OCI-LY7 (cell line): Measurements from ENCODE around the gene FMNL2. TPM values are rescaled to one million over a fixed set of nuclear protein-coding genes. Genes with fewer than 3 reads are reported as not detected.

Experiments
- BruUV-seq: library from RNA; stranded (reverse); fragments of 400-500 nt; replicated peaks from 2 replicates; lab custom pipeline; 2021; lab: Mats Ljungman, UMichigan
- CTCF ChIA-PET: fragments of 300-600 bp; sonication (Branson Sonifier 250); formaldehyde crosslinking; loops from one replicate; lab custom pipeline; 2022; ENCODE audit warnings: antibody characterized with exemption; ENCODE audit not compliant: unreplicated experiment; lab: Charles Lee
- POLR2A ChIA-PET: fragments of 300-600 bp; sonication (Branson Sonifier 250); formaldehyde crosslinking; loops from one replicate; lab custom pipeline; 2022; ENCODE audit warnings: antibody characterized with exemption; lab: Charles Lee
- DNase-seq: peaks from one replicate; pipeline ENCODE4 v3.0.0-alpha.2; 2015; ENCODE audit warnings: low spot score
- H2AFZ ChIP-seq: fragments of 200-600 bp; sonication (generic), shearing (Covaris generic); 2 replicates; pipeline ENCODE4 v1.6.1; 2014; ENCODE audit warnings: mild to moderate bottlenecking, antibody characterized with exemption, low read length, moderate library complexity
- H3K27ac ChIP-seq: fragments of 200-600 bp; sonication (generic); 2 replicates; pipeline ENCODE4 v1.5.1; 2014; ENCODE audit warnings: mixed run types, low read depth, mild to moderate bottlenecking, moderate library complexity, low read length, inconsistent platforms; ENCODE audit not compliant: poor library complexity, severe bottlenecking
- H3K36me3 ChIP-seq: fragments of 200-600 bp; sonication (generic); 2 replicates; pipeline ENCODE4 v1.6.1; 2014; ENCODE audit warnings: mild to moderate bottlenecking, antibody characterized with exemption, low read length, moderate library complexity, mixed read lengths; ENCODE audit not compliant: insufficient read depth
- H3K4me1 ChIP-seq: fragments of 200-600 bp; sonication (generic); 2 replicates; pipeline ENCODE4 v1.5.1; 2014; ENCODE audit warnings: mild to moderate bottlenecking, low read length; ENCODE audit not compliant: insufficient read depth, poor library complexity, severe bottlenecking
- H3K4me2 ChIP-seq: fragments of 200-600 bp; sonication (generic); 2 replicates; pipeline ENCODE4 v1.6.1; 2014; ENCODE audit warnings: mild to moderate bottlenecking, low read length
- H3K4me3 ChIP-seq: fragments of 200-600 bp; sonication (generic); 2 replicates; pipeline ENCODE4 v1.5.1; 2014; ENCODE audit warnings: mild to moderate bottlenecking, low read depth, low read length; ENCODE audit not compliant: poor library complexity, severe bottlenecking
- H3K79me2 ChIP-seq: fragments of 200-600 bp; sonication (generic); 2 replicates; pipeline ENCODE4 v1.6.1; 2016; ENCODE audit warnings: low read depth, mild to moderate bottlenecking, low read length, moderate library complexity, mixed read lengths; ENCODE audit not compliant: insufficient read depth
- H3K9me2 ChIP-seq: fragments of 200-600 bp; sonication (generic); 2 replicates; pipeline ENCODE4 v1.6.1; 2016; ENCODE audit warnings: mild to moderate bottlenecking, low read length, mixed read lengths; ENCODE audit not compliant: insufficient read depth
- H3K9me3 ChIP-seq: fragments of 200-600 bp; sonication (generic); 2 replicates; pipeline ENCODE4 v1.6.1; 2014; ENCODE audit warnings: mild to moderate bottlenecking, mixed run types, low read length, mixed read lengths
- H4K20me1 ChIP-seq: fragments of 200-600 bp; sonication (generic); 2 replicates; pipeline ENCODE4 v1.6.1; 2014; ENCODE audit warnings: mild to moderate bottlenecking, antibody characterized with exemption, low read length, moderate library complexity, mixed read lengths; ENCODE audit not compliant: insufficient read depth
- EZH2phosphoT487 ChIP-seq: fragments of 200-600 bp; sonication (generic); IDR thresholded peaks from 2 replicates; pipeline ENCODE4 v1.6.1; 2018; ENCODE audit warnings: low read depth, borderline replicate concordance, mild to moderate bottlenecking, mixed run types, antibody characterized with exemption, low read length, moderate library complexity, mixed read lengths
- intact Hi-C: fragments of 100-400 bp; cut with micrococcal nuclease; formaldehyde crosslinking; loops from one replicate; pipeline ENCODE4 v1.10.0; 2022; ENCODE audit not compliant: unreplicated experiment
- total RNA-seq, 2 experiments: library from RNA; depleted of rRNA in 1 of 2; stranded (reverse); fragments of >200 nt in 1 of 2; shearing (Covaris generic) in 1 of 2; gene quantifications; 2 replicates each; pipeline ENCODE4 v1.2.3, GENCODE V29; 2014 to 2022
- TF ChIP-seq, protein P1 (sequence below): fragments of 200-600 bp; sonication (generic); conservative IDR thresholded peaks from 2 replicates; pipeline ENCODE4 v1.5.1; 2014; ENCODE audit warnings: mild to moderate bottlenecking, antibody characterized with exemption, low read length, moderate library complexity, mixed read lengths

FMNL2 gene
- total RNA-seq, 2 experiments from 2014 or later, result 0.03 to 0.21 TPM

DNA sequence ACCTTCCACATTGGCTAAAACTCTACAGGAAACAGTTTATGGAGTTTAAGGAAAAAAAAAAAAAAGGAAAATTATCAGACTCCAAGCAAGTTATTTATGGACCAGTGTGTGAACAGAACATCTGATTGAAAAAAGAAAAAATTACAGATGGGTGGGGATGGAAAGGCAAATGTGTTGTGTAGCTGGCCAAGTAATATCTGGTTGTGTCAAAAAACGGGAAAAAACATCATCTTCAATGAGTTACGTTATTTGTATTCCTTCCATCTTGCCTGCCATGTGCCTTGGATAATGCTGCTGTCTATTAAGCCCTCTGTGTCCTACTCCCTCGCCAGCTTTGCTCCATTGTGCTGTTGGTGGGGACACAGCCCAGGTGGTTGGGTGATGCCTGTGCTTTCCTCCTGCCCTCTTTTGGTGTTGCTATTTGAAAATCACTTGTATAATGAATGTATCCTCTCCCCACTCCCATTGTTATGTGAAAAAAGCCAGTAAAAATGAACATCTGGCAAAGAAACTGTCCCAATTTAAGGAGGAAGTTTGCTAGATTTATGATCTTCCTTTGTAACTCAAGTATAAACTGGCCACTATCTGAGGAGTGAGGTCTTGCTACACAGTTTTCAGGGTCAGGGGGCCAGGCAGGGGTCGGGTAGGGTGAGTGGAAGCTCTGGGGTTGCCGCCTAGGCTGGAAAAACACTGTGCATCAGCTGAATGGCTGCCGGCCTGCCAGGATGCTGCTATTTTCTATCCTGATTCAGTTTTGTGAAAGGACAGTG lies 155.9 kb downstream of the FMNL2 start:
- no peaks in the 10 kb centered on the region for H3K9me3 ChIP-seq
- no peak for DNase-seq
- no peaks in the 10 kb centered on the region for H3K79me2 ChIP-seq
- no peak overlapping the region for H2AFZ ChIP-seq
- no TSS peak for BruUV-seq
- no peaks in the 10 kb centered on the region for H3K4me1 ChIP-seq
- no peaks in the 10 kb centered on the region for H3K36me3 ChIP-seq
- TF ChIP-seq, protein P1, sequence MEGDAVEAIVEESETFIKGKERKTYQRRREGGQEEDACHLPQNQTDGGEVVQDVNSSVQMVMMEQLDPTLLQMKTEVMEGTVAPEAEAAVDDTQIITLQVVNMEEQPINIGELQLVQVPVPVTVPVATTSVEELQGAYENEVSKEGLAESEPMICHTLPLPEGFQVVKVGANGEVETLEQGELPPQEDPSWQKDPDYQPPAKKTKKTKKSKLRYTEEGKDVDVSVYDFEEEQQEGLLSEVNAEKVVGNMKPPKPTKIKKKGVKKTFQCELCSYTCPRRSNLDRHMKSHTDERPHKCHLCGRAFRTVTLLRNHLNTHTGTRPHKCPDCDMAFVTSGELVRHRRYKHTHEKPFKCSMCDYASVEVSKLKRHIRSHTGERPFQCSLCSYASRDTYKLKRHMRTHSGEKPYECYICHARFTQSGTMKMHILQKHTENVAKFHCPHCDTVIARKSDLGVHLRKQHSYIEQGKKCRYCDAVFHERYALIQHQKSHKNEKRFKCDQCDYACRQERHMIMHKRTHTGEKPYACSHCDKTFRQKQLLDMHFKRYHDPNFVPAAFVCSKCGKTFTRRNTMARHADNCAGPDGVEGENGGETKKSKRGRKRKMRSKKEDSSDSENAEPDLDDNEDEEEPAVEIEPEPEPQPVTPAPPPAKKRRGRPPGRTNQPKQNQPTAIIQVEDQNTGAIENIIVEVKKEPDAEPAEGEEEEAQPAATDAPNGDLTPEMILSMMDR, result no peak
- no peak for TF ChIP-seq EZH2phosphoT487
- H3K27ac ChIP-seq, result no peak overlapping the region
- H3K4me2 ChIP-seq, result no peak overlapping the region
- no peaks in the 10 kb centered on the region for H4K20me1 ChIP-seq
- no peaks in the 10 kb centered on the region for H3K9me2 ChIP-seq
- ChIA-PET POLR2A (interaction anchor here (0.7 kb wide), 1 partner anchor 191 kb away, joined by 4 read pairs; no protein-coding TSS in a partner anchor), CTCF (no interaction called here)
- no peak overlapping the region for H3K4me3 ChIP-seq
- intact Hi-C loops, result no loop called here

DNA sequence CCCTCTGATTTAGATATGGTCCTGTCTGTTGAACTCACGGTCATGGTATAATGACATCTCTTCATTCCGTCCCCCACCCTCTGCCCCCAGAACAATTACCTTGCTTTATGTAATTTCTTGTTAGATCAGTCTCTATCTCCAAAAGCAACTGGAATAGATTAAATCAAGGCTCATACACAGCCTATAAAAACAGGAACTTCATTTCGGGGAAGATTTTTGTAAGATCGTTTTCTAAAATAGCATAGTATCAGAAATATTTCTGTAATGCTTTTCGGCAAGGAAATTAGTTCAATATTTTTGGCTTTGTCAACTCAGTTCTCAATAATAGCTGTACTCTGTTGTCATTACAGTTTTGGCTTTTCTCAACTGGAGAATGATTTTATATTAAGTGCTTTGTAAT lies 157.2 kb downstream of the FMNL2 start:
- POLR2A ChIA-PET, result interaction anchor here (0.6 kb wide), 1 partner anchor 48 kb away, joined by 3 read pairs; no protein-coding TSS in a partner anchor
- no peaks in the 10 kb centered on the region for H3K79me2 ChIP-seq

More for the DNA sequence above, 157.2 kb downstream of the FMNL2 start:
- no peaks in the 10 kb centered on the region for H3K36me3 ChIP-seq
- no peaks in the 10 kb centered on the region for H4K20me1 ChIP-seq
- CTCF ChIA-PET, result no interaction called here
- no peaks in the 10 kb centered on the region for H3K9me2 ChIP-seq
- no peak overlapping the region for H2AFZ ChIP-seq
- no peak for DNase-seq
- H3K4me3 ChIP-seq, result no peak overlapping the region
- H3K4me2 ChIP-seq, result no peak overlapping the region
- intact Hi-C loops, result no loop called here
- no peak for TF ChIP-seq EZH2phosphoT487
- TF ChIP-seq, protein P1, result no peak
- H3K4me1 ChIP-seq, result no peaks in the 10 kb centered on the region
- no TSS peak for BruUV-seq
- H3K9me3 ChIP-seq, result no peaks in the 10 kb centered on the region
- no peak overlapping the region for H3K27ac ChIP-seq
